Stimulated activated CD4-positive, alpha-beta T cell treated with anti-CD3 and anti-CD28 coated beads, TNF-alpha, amount 100 ng/mL, for 24 hours (primary cell): ENCODE results near the gene TSPAN14.

Experiments used
- DNase-seq, 3 experiments: peaks; one replicate each; pipeline ENCODE4 v3.0.0-alpha.2; 2020; ENCODE audit warnings: low read depth in 3 of 3

Gene TSPAN14

DNA sequence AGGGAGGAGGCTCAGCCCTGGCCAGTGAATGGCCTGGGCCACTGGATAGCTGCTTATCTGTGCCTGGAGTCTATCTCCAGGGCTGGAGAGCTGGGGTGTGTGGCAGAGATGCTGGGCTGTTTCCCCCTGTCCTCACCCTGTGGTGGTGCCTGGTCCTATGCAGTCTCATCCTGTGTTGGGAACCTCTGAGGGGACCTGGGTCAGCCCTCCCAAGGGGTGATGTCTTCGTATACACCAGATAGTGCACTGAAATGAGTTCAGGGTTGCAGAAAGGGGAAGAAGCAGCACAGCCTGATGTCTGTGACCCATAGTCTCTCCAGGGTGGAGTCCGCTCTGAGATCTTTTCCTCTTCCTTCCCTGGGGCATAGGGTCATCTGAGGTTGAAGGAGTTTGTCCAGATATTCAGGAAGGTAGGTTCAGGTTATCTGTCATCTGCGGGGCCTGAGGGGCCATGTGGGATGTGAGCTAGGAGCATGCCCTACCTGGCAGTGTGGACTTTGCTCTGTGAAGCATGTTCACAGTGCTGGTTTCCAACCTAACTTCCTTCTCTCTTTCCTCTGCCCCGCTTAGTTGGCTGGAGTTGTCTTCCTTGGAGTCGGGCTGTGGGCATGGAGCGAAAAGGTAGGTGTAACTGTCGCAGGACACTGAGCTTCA is 50.2 kb downstream of the TSPAN14 start:
- no peak for DNase-seq

DNA sequence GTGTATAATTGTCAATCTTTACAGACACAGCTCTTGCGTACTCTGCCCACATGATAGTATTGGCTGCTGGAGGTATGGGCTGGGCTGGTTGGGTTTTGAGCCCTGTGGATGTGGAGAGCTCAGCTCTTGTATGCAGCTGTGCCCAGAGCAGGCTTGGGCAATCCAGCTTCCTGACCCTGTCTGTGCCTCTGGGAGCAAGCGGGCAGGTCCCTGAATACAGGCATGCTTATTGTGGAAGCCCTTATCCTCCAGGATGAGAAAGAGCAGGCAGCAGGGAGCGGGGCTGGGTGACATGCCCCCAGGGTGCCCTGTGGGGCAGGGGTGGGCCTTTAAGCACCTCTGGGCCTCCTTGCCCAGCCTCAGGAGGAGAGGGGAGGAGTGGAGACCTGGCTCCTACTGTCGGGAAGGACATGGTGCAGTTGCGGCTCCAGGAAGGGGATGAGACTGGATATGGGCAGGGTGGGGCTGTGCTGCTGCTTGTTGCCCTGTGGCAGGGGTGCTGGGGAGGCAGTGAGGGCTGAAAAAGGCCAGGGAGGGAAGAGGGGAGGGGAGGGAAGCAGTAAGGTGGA is 50.9 kb downstream of the TSPAN14 start:
- no peak for DNase-seq

DNA sequence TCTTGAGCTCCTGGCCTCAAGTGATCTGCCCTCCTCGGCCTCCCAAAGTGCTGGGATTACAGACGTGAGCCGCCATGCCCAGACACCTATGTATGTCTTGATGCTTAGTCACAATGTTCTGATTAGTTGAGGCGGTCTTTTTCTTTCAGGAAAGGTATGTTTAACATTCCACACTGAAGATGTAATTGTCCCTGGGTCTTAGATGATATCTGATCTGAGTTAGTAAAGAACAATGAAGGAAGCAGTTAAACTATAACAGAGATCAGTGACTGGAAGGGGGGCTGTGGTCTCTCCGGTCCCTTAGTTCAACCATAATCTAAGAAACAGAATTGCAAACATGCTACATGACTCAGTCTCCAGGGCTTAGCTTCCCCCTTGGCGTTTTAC is 52.1 kb downstream of the TSPAN14 start:
- no peak for DNase-seq

DNA sequence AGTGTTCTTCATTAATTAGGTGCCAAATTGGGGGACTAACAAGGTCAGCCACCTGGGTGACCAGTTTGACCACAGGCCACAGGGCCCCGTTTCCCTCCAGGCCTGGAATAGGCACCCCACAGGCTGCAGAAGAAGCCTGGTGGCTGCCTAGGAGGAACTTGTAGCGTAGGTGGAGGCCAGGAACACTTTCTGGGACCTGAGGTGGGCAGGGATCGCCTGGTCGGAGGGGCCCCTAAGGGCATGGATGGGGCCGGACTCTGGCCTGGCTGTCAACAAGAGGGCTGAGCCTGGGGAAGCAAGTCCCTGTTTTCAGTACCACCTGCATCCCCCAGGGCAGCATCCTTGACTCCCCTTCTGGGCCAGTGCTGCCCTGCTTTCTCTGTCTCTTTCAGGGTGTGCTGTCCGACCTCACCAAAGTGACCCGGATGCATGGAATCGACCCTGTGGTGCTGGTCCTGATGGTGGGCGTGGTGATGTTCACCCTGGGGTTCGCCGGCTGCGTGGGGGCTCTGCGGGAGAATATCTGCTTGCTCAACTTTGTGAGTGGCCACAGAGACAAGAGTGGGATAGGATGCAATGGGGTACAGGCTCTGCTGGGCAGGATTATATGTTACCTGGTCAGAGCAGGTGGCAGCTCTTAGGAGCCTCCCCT is 52.9 kb downstream of the TSPAN14 start:
- no peak for DNase-seq

DNA sequence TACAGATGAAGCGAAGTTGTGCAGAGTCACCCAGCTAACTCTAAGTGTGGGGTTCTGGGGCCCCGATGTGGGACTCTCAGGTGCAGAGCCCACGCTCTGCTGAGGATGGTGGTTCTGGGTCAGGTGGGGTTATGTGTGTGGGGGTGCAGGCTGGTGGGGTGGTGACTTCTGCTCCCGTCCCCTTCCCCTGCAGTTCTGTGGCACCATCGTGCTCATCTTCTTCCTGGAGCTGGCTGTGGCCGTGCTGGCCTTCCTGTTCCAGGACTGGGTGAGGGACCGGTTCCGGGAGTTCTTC is 54.9 kb downstream of the TSPAN14 start:
- DNase-seq: no peak

DNA sequence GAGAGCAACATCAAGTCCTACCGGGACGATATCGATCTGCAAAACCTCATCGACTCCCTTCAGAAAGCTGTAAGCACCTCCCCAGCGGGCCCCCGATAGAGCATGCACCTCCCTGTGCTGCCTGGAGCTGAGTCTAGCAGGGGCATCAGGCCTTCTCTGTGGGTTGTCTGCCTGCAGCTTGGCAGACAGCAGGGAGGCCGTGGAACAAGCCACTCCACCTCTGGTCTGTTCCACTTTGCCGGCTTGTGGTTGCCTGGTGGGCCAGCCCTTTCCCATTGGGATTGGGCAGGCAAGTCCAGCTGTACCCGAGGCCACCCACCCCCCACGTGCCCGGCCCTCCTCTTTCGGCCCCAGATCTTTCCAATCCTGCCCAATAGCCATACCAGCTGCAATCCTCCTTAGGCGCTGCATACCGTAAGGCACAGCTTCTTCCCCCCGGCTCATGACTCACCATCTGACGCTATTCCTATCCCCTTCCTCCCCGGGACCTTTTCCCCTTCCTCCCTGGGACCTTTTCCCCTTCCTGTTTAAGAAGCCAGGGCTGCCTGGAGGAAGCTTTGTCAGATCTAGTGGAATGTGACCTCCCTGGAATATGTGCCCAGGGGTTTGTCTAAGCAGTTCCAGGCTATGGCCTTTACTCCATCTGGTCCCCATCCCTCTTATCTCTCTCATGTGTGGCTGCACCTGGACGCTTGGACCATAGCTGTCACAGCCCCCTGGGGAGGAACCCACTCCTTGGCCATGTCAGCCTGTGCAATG is 55.5 kb downstream of the TSPAN14 start:
- no peak for DNase-seq

DNA sequence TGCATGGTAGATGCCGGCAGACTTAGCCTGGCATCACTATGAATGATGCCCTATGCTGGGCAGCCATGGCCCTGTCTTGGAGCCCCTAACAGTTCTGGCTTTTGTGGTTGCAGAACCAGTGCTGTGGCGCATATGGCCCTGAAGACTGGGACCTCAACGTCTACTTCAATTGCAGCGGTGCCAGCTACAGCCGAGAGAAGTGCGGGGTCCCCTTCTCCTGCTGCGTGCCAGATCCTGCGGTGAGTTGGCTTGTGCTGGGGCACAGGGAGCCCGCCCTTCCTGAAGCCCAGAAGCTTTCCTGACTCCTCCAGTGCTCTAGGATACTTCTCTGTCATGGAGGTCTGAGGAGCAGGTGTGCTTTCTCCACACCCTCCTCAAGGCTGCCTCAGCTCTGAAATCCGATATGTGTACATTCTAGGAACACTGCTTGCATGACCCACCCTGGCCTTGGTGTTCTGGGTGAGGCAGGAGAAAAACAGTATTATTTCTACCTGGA is 58.0 kb downstream of the TSPAN14 start:
- DNase-seq: no peak

DNA sequence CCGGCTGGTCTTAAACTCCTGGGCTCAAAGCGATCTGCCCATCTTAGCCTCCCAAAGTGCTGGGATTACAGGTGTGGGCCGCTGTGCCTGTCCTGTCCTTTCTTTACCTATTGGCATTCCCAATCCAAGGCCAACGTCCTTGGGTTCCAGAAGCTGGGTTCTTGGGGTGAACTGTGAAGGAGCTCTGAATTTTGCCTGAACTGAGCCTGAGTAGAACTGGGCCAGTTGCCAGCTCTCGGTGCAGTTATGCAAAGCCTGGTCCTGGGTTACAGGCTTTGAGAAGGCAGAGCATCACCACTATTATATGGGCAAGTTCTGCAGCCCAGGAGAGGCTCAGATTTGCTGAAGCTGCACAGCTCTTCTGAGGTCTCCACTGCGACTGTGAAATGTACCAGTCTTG is 59.0 kb downstream of the TSPAN14 start:
- DNase-seq: no peak

GRCh38 chr10:80515511-80515910 is 61.4 kb downstream of the TSPAN14 start:
- no peak for DNase-seq

DNA sequence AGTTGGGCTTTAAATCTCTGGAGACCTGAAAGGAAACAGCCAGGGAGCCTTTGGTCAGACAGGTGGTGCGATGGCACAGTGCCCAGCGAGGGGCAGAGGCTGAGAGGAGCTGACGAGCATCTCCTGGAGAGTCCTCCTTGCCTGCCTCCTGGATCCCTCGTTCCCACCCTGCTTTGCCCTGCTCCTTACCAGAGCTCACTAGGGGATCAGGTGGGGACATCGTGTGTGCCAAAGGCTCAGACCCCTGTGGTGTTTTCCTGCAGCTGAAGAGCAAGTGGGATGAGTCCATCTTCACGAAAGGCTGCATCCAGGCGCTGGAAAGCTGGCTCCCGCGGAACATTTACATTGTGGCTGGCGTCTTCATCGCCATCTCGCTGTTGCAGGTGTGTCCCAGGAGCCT is 61.8 kb downstream of the TSPAN14 start:
- DNase-seq: no peak

- no peak for DNase-seq
Observed at GRCh38 chr10:80516506-80517075, 62.5 kb downstream of the TSPAN14 start.

DNA sequence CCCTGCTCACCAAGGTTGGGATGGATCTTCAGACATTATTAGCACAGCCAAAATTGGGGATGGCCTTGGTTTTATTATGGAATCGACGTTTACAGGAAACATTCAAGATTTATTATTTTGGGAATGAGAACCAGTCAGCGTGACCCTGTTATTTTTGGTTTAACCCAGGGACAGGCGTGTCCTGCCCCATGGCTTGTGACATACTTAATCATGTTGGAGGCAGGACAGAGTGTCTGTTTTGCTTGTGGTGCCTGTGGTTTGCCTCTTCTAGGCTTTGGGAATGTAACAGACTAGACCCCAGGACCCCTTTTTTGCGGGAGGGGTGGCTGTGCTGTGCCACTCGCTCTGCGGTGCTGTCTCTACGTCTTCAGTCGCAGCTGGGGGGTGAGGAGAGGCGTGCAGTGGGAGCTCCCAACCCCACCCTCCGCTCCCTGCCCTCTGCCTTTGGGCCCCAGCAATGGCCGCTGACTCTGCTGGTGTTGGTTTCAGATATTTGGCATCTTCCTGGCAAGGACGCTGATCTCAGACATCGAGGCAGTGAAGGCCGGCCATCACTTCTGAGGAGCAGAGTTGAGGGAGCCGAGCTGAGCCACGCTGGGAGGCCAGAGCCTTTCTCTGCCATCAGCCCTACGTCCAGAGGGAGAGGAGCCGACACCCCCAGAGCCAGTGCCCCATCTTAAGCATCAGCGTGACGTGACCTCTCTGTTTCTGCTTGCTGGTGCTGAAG is 63.5 kb downstream of the TSPAN14 start:
- no peak for DNase-seq

- no peak for DNase-seq
Observed at GRCh38 chr10:80518143-80518806, 64.2 kb downstream of the TSPAN14 start.

DNA sequence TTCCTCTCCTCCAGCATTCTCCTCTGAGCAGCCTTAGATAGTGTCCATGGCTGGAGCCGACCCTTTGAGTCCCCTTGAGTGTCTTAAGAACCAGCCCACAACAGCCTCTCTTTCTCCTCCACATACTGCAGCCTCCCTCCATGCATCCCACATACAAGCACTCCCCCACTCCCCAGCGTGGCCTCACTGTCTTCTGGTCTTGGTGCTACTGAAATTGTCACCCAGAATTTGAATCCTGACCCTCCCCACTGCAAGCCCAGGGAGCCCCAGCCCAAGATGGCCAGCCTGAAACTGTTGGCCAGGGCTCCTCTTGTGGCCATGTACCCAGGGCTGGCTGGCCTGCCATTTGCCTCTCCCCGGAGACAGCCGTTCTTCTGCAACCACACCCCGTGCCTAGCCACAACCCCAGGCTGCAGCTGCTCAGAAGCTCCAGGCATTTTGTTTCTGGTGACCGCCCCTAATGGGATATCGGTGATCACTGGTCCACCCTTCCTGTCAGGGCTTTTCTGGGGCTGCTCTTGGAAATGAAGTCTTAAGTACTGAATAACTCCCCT is 64.8 kb downstream of the TSPAN14 start:
- DNase-seq: no peak

- DNase-seq: no peak
Observed at GRCh38 chr10:80519936-80520650, 66.0 kb downstream of the TSPAN14 start.

DNA sequence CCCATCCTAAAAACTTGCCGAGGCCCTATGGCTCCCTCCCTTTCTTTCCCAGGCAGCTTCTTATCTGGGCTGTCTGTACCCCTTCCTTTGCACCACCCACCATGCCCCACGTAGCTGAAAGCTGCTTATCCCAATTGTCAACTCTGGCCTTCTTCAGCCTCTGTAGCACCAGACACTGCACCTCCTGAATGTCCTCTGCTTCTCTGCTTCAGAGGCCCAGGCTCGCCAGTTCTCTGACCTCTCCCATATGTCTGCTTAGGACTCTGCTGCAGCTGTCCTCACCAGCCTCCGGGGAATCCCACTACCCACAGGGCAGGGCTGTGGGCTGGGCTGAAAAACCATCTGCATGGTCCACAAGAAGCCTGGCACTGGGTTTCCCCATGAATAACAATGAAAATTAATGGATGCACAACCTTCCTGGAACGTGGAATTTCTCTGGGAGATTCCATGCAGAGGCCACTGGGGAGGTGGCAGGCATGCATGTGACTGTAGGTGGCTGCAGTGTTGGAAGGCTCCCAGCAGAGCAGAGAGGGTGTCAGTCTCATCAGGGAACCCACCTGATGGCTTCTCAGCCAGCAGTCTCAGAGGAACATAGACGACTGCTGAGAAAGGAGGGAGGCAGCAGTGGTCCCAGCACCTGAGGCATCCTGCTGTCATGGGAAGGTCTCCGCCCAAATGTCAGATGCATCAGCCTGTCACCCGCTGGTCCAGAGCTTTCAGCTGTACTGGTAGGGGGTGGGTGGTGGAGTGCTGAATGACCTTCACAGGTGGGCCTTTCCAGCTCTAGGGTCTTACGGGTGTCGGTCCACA is 66.8 kb downstream of the TSPAN14 start:
- no peak for DNase-seq

DNA sequence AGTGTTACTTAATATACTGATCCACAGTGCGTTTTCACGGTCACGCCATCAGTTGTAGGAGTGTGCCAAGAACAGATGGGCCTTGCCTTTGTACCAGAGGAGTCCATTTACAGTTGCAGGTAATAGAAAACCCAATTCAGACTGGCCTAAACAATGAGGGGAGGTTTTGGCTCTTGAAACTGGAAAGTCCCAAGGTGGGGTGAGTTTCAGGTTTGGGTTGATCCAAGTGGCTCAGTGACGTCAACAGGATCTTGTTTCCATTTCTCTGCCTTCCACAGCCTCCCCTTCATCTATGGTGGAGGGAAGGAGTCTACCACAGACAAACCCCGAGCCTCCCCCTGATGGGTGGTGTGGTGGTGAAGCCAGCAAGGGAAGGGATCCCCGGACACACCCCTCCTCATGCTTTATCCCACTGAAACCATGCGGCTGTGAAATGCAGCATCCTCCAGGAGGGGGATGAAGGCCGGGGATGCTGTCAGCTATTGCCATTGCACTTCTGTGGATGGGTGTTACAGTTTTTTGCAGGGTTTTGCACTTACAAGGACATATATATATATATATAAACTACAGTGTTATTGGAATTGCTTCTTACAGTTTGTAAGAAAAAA is 68.8 kb downstream of the TSPAN14 start:
- DNase-seq: no peak

- DNase-seq: no peak
Observed at GRCh38 chr10:80523773-80524172, 69.7 kb downstream of the TSPAN14 start.
